ENCODE measurements around the gene CDV3.

The CDV3 gene

GRCh38 chr3:133570139-133570936 is 3.1 kb upstream of the CDV3 start:
- DNase-seq, result no peak

- no peak for DNase-seq
Observed at GRCh38 chr3:133570937-133571320, 2.6 kb upstream of the CDV3 start.

- no peak for DNase-seq
Observed at GRCh38 chr3:133572158-133573053, 1.1 kb upstream of the CDV3 start.

- peak; percentile 100 for DNase-seq
Observed at GRCh38 chr3:133573054-133573628, 345 bp upstream of the CDV3 start.

GRCh38 chr3:133574260-133574881 is 885 bp downstream of the CDV3 start:
- peak; percentile 60 for DNase-seq

GRCh38 chr3:133575086-133575485 is 1.6 kb downstream of the CDV3 start:
- DNase-seq, result no peak

GRCh38 chr3:133576169-133576568 is 2.7 kb downstream of the CDV3 start:
- DNase-seq, result no peak

- no peak for DNase-seq
Observed at GRCh38 chr3:133578548-133579191, 5.2 kb downstream of the CDV3 start.

- DNase-seq, result no peak
Observed at GRCh38 chr3:133583396-133583795, 9.9 kb downstream of the CDV3 start.

GRCh38 chr3:133588035-133588434 is 14.5 kb downstream of the CDV3 start:
- no peak for DNase-seq

- no peak for DNase-seq
Observed at GRCh38 chr3:133588784-133589465, 15.4 kb downstream of the CDV3 start.

GRCh38 chr3:133589503-133589902 is 16.0 kb downstream of the CDV3 start:
- no peak for DNase-seq

- no peak for DNase-seq
Observed at GRCh38 chr3:133591271-133591742, 17.8 kb downstream of the CDV3 start.

- no peak for DNase-seq
Observed at GRCh38 chr3:133592843-133593242, 19.4 kb downstream of the CDV3 start.

GRCh38 chr3:133593243-133593642 is 19.8 kb downstream of the CDV3 start:
- no peak for DNase-seq

- no peak for DNase-seq
Observed at GRCh38 chr3:133595341-133595740, 21.9 kb downstream of the CDV3 start.

GRCh38 chr3:133598405-133598804 is 24.9 kb downstream of the CDV3 start:
- no peak for DNase-seq

- no peak for DNase-seq
Observed at GRCh38 chr3:133599280-133599679, 25.8 kb downstream of the CDV3 start.

GRCh38 chr3:133600572-133601081 is 27.1 kb downstream of the CDV3 start:
- no peak for DNase-seq

GRCh38 chr3:133606342-133606741 is 32.9 kb downstream of the CDV3 start:
- DNase-seq, result no peak

GRCh38 chr3:133606902-133607301 is 33.4 kb downstream of the CDV3 start:
- no peak for DNase-seq

- no peak for DNase-seq
Observed at GRCh38 chr3:133607816-133608215, 34.3 kb downstream of the CDV3 start.
